CD4-positive, CD25-positive, alpha-beta regulatory T cell (primary cell): ENCODE measurements around the gene PCBP3. TPM values are rescaled to one million over a fixed set of nuclear protein-coding genes. Genes with fewer than 3 reads are reported as not detected.
A peak's percentile ranks its signal among the peaks of the same experiment; 100 is the strongest.

Experiments
- ATAC-seq, 2 donors: fragments of 150-1000 bp; cut with Tn5 transposase; one replicate each; pipeline ENCODE4 v1.10.0; 2021; ENCODE audit warnings: low read depth in 2 of 2, moderate number of reproducible peaks in 2 of 2, moderate library complexity in 1 of 2
- DNase-seq, 3 donors: peaks; one replicate each; pipeline versions ENCODE4 v3.0.0 to v3.0.0-alpha.2; 2012 to 2022; ENCODE audit warnings: mixed read lengths in 1 of 3
- H3K27ac ChIP-seq: one replicate; pipeline ENCODE4 v1.7.0; 2013; ENCODE audit warnings: mild to moderate bottlenecking, low read length; ENCODE audit not compliant: insufficient read depth, poor library complexity, severe bottlenecking
- H3K27me3 ChIP-seq: one replicate; pipeline ENCODE4 v1.7.0; 2013; ENCODE audit warnings: low read length; ENCODE audit not compliant: control insufficient read depth, insufficient read depth
- H3K36me3 ChIP-seq: one replicate; pipeline ENCODE4 v1.7.0; 2013; ENCODE audit warnings: mild to moderate bottlenecking, low read length, moderate library complexity; ENCODE audit not compliant: control insufficient read depth, insufficient read depth
- H3K4me1 ChIP-seq: 2 replicates; pipeline ENCODE4 v1.7.0; 2013; ENCODE audit warnings: mild to moderate bottlenecking, low read length; ENCODE audit not compliant: insufficient read depth, control insufficient read depth, poor library complexity, severe bottlenecking
- H3K4me3 ChIP-seq: one replicate; pipeline ENCODE4 v1.7.0; 2013; ENCODE audit warnings: low read depth, mild to moderate bottlenecking, low read length, moderate library complexity
- H3K9me3 ChIP-seq, 2 experiments: 1 replicate in 1 of 2; 2 replicates in 1 of 2; pipeline ENCODE4 v1.7.0; 2013; ENCODE audit warnings: low read length in 2 of 2, mild to moderate bottlenecking in 1 of 2, moderate library complexity in 1 of 2; ENCODE audit not compliant: control insufficient read depth in 2 of 2
- H3K27ac Mint-ChIP-seq, 3 donors: one replicate each; pipeline ENCODE4 v1.8.0; 2020 to 2022; ENCODE audit warnings: mild to moderate bottlenecking in 3 of 3, mixed read lengths in 3 of 3, moderate library complexity in 2 of 3
- H3K27me3 Mint-ChIP-seq: one replicate; pipeline ENCODE4 v1.8.0; 2022; ENCODE audit warnings: mild to moderate bottlenecking, mixed read lengths
- H3K36me3 Mint-ChIP-seq: one replicate; pipeline ENCODE4 v1.8.0; 2020; ENCODE audit warnings: mixed read lengths
- H3K4me1 Mint-ChIP-seq, 4 donors: one replicate each; pipeline ENCODE4 v1.8.0; 2020 to 2022; ENCODE audit warnings: mixed read lengths in 4 of 4, mild to moderate bottlenecking in 1 of 4
- H3K4me3 Mint-ChIP-seq, 4 donors: one replicate each; pipeline ENCODE4 v1.8.0; 2020 to 2022; ENCODE audit warnings: mild to moderate bottlenecking in 4 of 4, mixed read lengths in 4 of 4, moderate library complexity in 3 of 4
- H3K9me3 Mint-ChIP-seq, 7 donors: one replicate each; pipeline ENCODE4 v1.8.0; 2020 to 2022; ENCODE audit warnings: mixed read lengths in 7 of 7, mild to moderate bottlenecking in 3 of 7, moderate library complexity in 2 of 7
- polyA plus RNA-seq, 4 donors: library from polyadenylated mRNA; unstranded; fragments of 300-500 nt; fragmentation: Illumina TruSeq; gene quantifications; one replicate each; pipeline ENCODE4 v1.2.3, GENCODE V29; 2021
- total RNA-seq: library from RNA; stranded (reverse); gene quantifications from one replicate; pipeline ENCODE4 v1.2.3, GENCODE V29; 2022

PCBP3 gene
- total and polyA plus RNA-seq, 5 donors from 2014 or later: 0.72 to 5.3 (median 2.3) TPM

DNA sequence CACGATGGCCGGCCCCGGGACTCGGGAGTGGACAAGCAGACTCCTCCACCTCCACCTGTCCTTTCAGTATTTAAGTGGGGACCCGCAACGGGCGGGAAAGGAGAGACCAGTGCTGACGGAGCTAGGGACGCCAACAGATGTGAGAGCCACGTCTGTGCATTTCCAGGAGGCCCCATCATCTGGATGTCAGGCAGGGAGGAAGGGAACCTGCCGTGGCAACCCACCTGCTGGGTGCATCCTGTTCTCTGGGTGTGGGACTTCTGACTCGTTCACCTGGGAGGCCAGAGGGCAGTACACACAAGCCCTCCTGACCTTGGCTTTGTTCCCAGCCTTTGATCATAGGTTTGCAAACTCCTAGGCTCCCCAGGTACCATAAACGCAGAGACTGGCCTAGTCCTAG is 5.6 kb upstream of the PCBP3 start:
- peak overlapping the region in 1 of 3 donors; percentile 25 for H3K27ac Mint-ChIP-seq
- peaks cover 5% of the 10 kb centered on the region for H3K27me3 Mint-ChIP-seq
- Histone ChIP-seq H3K9me3 (no peaks in the 10 kb centered on the region), H3K27ac (no peak overlapping the region), H3K4me1 (peaks cover 20% of the 10 kb centered on the region), H3K27me3 (no peaks in the 10 kb centered on the region), H3K4me3 (no peak overlapping the region), H3K36me3 (no peaks in the 10 kb centered on the region)
- DNase-seq: no peak
- peak overlapping the region in 1 of 4 donors; percentile 17 for H3K4me3 Mint-ChIP-seq
- H3K9me3 Mint-ChIP-seq: no peaks in the 10 kb centered on the region
- ATAC-seq: no peak
- H3K4me1 Mint-ChIP-seq: peaks cover 5 to 38% (median 9%) of the 10 kb centered on the region in 4 donors
- no peaks in the 10 kb centered on the region for H3K36me3 Mint-ChIP-seq

DNA sequence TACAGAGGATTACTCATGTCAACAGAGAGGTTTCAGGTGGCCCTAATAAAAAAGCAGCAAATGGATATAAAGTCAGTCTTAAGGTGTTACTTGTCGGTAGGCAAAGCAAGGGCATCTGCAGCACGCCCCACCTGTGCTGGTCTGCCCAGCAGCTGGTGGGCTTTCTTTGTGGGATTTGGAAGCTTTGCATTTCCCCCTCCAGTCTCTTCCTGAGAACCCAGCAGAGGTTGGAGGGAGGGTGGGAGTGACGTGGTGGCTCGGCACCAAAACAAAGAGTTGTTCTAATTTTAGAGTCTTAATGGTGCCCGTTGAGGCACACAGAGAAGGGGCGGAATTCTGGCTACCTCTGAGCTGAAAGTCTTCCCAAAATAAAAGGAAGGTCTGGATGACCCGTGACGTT is 4.8 kb upstream of the PCBP3 start:
- Mint-ChIP-seq H3K4me3 (peak overlapping the region in 1 of 4 donors; percentile 72), H3K4me1 (peaks cover 5 to 38% (median 9%) of the 10 kb centered on the region in 4 donors), H3K9me3 (no peaks in the 10 kb centered on the region), H3K27ac (peak overlapping the region in 2 of 3 donors; percentile 44 to 62), H3K27me3 (peaks cover 5% of the 10 kb centered on the region), H3K36me3 (no peaks in the 10 kb centered on the region)
- H3K4me1 ChIP-seq: peaks cover 20% of the 10 kb centered on the region
- H3K4me3 ChIP-seq: no peak overlapping the region
- ATAC-seq: no peak
- H3K27me3 ChIP-seq: no peaks in the 10 kb centered on the region
- no peaks in the 10 kb centered on the region for H3K36me3 ChIP-seq
- no peak overlapping the region for H3K27ac ChIP-seq
- DNase-seq: no peak
- no peaks in the 10 kb centered on the region for H3K9me3 ChIP-seq

- no peak for ATAC-seq
- Histone ChIP-seq H3K9me3 (no peaks in the 10 kb centered on the region), H3K27me3 (peaks cover under 1% of the 10 kb centered on the region), H3K4me1 (peaks cover 26% of the 10 kb centered on the region), H3K36me3 (no peaks in the 10 kb centered on the region), H3K4me3 (no peak overlapping the region), H3K27ac (no peak overlapping the region)
- no peaks in the 10 kb centered on the region for H3K9me3 Mint-ChIP-seq
- DNase-seq: no peak
- H3K4me1 Mint-ChIP-seq: peaks cover 5 to 40% (median 9%) of the 10 kb centered on the region in 4 donors
- no peaks in the 10 kb centered on the region for H3K36me3 Mint-ChIP-seq
- H3K27me3 Mint-ChIP-seq: peaks cover 7% of the 10 kb centered on the region
- peak overlapping the region in 2 of 3 donors; percentile 44 to 69 for H3K27ac Mint-ChIP-seq
- peak overlapping the region in 2 of 4 donors; percentile 43 to 72 for H3K4me3 Mint-ChIP-seq
Measured at GRCh38 chr21:45639206-45640000, 4.1 kb upstream of the PCBP3 start.

DNA sequence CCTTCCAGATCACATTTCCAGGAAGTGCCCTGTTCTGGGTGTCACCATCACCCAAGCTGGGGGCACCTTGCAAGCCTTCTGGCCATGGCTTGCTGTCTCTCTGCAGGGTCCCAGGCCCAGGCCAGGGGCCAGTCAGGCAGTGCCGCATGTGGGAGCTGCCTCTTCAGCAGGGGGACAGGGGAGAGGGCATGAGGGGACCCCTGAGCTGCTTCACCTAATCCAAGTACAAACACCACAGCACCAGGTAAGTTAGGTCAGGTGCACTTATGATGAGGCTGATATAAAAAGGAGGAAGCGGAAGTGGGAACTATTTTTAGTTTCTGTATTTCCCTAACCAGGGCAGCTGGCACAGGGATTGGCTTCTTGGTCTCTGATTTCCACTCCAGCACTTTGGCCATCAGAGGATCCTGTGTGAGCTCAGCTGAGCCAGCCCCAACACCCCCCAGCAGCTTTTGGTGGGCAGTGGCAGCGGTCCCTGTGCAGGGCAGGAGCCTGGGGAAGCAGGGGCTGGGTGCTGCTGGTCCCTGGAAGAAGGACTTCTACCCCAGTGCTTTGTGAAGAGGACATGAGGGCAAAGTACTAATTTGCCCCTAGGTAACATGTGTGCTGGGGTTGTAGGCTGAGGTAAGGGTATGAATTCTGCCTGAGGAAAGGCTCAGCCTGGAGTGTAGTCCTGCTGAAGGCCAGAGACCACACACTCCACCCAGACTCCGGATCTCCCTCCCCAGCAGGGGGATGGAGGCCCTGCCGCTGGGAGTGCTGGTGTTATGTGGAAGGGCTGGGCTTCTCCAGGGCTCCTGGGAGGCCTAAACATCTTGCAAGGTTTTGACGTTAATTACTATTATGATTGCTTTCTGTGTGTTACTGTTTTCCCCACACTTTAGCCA is 3.3 kb upstream of the PCBP3 start:
- peak overlapping the region; percentile 41 for H3K27ac ChIP-seq
- H3K4me1 ChIP-seq: peaks cover 32% of the 10 kb centered on the region
- Mint-ChIP-seq H3K36me3 (no peaks in the 10 kb centered on the region), H3K4me3 (peak overlapping the region; percentile 66 to 80 (median 74)), H3K4me1 (peaks cover 6 to 46% (median 9%) of the 10 kb centered on the region in 4 donors), H3K27me3 (peaks cover 15% of the 10 kb centered on the region), H3K9me3 (no peaks in the 10 kb centered on the region), H3K27ac (peak overlapping the region in 2 of 3 donors; percentile 75 to 89)
- DNase-seq: no peak
- H3K36me3 ChIP-seq: no peaks in the 10 kb centered on the region
- H3K4me3 ChIP-seq: no peak overlapping the region
- ATAC-seq: no peak
- H3K27me3 ChIP-seq: peaks cover 8% of the 10 kb centered on the region
- H3K9me3 ChIP-seq: no peaks in the 10 kb centered on the region

- Mint-ChIP-seq H3K4me1 (peaks cover 7 to 53% (median 16%) of the 10 kb centered on the region in 4 donors), H3K4me3 (peak overlapping the region; percentile 66 to 80 (median 74))
- no peak for DNase-seq
Measured at GRCh38 chr21:45640888-45641479, 2.5 kb upstream of the PCBP3 start.

DNA sequence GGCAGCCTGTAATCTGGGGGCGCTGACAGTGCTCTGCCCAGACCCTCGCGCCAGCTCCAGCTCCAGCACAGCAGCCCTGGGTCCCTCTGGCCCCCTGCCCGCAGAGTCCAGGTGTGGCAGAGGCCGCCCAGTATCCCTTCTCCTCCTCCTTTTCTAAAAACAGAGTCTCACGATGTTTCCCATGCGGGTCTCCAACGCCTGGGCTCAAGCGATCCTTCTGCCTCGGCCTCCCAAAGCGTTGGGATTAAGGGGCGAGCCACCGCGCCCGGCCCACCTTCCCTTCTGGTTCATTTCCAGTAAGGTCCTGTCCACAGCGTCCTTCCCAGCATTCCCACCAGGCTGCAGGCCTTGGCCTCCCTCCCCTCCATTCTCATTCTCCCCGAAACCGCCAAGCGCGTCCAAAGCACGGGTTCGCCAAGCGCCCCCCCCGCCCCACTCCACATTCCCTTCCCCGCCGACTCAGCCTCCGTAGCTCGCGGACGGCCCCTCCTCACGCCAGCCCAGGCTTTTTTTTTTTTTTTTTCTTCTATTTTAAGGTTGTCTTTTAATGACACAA is 2.0 kb upstream of the PCBP3 start:
- peak overlapping the region in 1 of 3 donors; percentile 83 for H3K27ac Mint-ChIP-seq
- H3K4me1 Mint-ChIP-seq: peaks cover 7 to 53% (median 16%) of the 10 kb centered on the region in 4 donors
- peaks cover 14% of the 10 kb centered on the region for H3K27me3 ChIP-seq
- peaks cover 0 to 4% (median 0%) of the 10 kb centered on the region in 7 donors for H3K9me3 Mint-ChIP-seq
- no peak for DNase-seq
- H3K36me3 Mint-ChIP-seq: no peaks in the 10 kb centered on the region
- H3K9me3 ChIP-seq: no peaks in the 10 kb centered on the region
- H3K36me3 ChIP-seq: no peaks in the 10 kb centered on the region
- H3K4me3 ChIP-seq: no peak overlapping the region
- H3K4me1 ChIP-seq: peaks cover 35% of the 10 kb centered on the region
- H3K27ac ChIP-seq: peak overlapping the region; percentile 41
- H3K27me3 Mint-ChIP-seq: peaks cover 27% of the 10 kb centered on the region
- H3K4me3 Mint-ChIP-seq: peak overlapping the region; percentile 63 to 80 (median 71)
- no peak for ATAC-seq

More at GRCh38 chr21:45640888-45641479, 2.5 kb upstream of the PCBP3 start:
- peaks cover 0 to 4% (median 0%) of the 10 kb centered on the region in 7 donors for H3K9me3 Mint-ChIP-seq
- Histone ChIP-seq H3K27me3 (peaks cover 12% of the 10 kb centered on the region), H3K4me3 (no peak overlapping the region), H3K36me3 (no peaks in the 10 kb centered on the region), H3K4me1 (peaks cover 35% of the 10 kb centered on the region), H3K27ac (peak overlapping the region; percentile 41), H3K9me3 (no peaks in the 10 kb centered on the region)
- H3K36me3 Mint-ChIP-seq: no peaks in the 10 kb centered on the region
- peaks cover 23% of the 10 kb centered on the region for H3K27me3 Mint-ChIP-seq
- no peak for ATAC-seq
- peak overlapping the region in 2 of 3 donors; percentile 75 to 89 for H3K27ac Mint-ChIP-seq
